GM18861 (cell line): ENCODE data around the gene TMEM208.

Experiments
- ATAC-seq: cut with Tn5 transposase; IDR thresholded peaks from one replicate; pipeline ENCODE4 v1.9.1; 2021; ENCODE audit not compliant: unreplicated experiment

TMEM208 gene

GRCh38 chr16:67191411-67191994 is 35.4 kb upstream of the TMEM208 start:
- ATAC-seq = peak; percentile 10

GRCh38 chr16:67191995-67192681 is 34.8 kb upstream of the TMEM208 start, which contains the start of gene E2F4:
TSS of gene E2F4 (plus strand) at chr16:67192155. CDS start at chr16:67192228, 73 bp downstream.
- ATAC-seq = peak; percentile 77

GRCh38 chr16:67192781-67193361 is 34.1 kb upstream of the TMEM208 start:
- ATAC-seq = no peak

GRCh38 chr16:67193536-67193935 is 33.4 kb upstream of the TMEM208 start:
- no peak for ATAC-seq

GRCh38 chr16:67194260-67194659 is 32.7 kb upstream of the TMEM208 start:
- no peak for ATAC-seq

- no peak for ATAC-seq
Observed at GRCh38 chr16:67195676-67196075, 31.3 kb upstream of the TMEM208 start.

- no peak for ATAC-seq
Observed at GRCh38 chr16:67196881-67197280, 30.0 kb upstream of the TMEM208 start.

GRCh38 chr16:67197704-67198103 is 29.2 kb upstream of the TMEM208 start:
- no peak for ATAC-seq

GRCh38 chr16:67198238-67198734 is 28.6 kb upstream of the TMEM208 start:
- ATAC-seq = no peak

GRCh38 chr16:67199011-67199807 is 27.7 kb upstream of the TMEM208 start, which contains the start of gene ELMO3:
TSS of gene ELMO3 (plus strand) at chr16:67199131. CDS start at chr16:67199327, 196 bp downstream.
- ATAC-seq = no peak

GRCh38 chr16:67199808-67200198 is 27.1 kb upstream of the TMEM208 start:
- no peak for ATAC-seq

- ATAC-seq = no peak
Observed at GRCh38 chr16:67200491-67200890, 26.4 kb upstream of the TMEM208 start.

GRCh38 chr16:67201411-67202345 is 25.3 kb upstream of the TMEM208 start:
- no peak for ATAC-seq

- no peak for ATAC-seq
Observed at GRCh38 chr16:67202426-67202825, 24.5 kb upstream of the TMEM208 start.

GRCh38 chr16:67202956-67203493 is 23.9 kb upstream of the TMEM208 start:
- ATAC-seq = no peak

GRCh38 chr16:67204076-67204475 is 22.9 kb upstream of the TMEM208 start:
- ATAC-seq = no peak

GRCh38 chr16:67206129-67206837 is 20.6 kb upstream of the TMEM208 start:
- no peak for ATAC-seq

GRCh38 chr16:67206838-67207248 is 20.1 kb upstream of the TMEM208 start:
- ATAC-seq = no peak
